IMR-90 (cell line): ENCODE results near the gene HS6ST3. TPM values are rescaled to one million over a fixed set of nuclear protein-coding genes. Genes with fewer than 3 reads are reported as not detected.

Source experiments
- ATAC-seq: fragments of 200-7000 bp; cut with Tn5 transposase; 2 replicates; pipeline ENCODE4 v1.9.1; 2020; ENCODE audit warnings: low read depth, mild to moderate bottlenecking, moderate library complexity
- BruUV-seq: library from RNA; stranded (reverse); fragments of 400-500 nt; replicated peaks from 2 replicates; lab custom pipeline; 2021; lab: Mats Ljungman, UMichigan
- CTCF ChIA-PET: fragments of 300-600 bp; formaldehyde crosslinking; extraction: SDS; loops from one replicate; lab custom pipeline; 2021; ENCODE audit warnings: antibody characterized with exemption; lab: Yijun Ruan, JAX
- POLR2A ChIA-PET: fragments of 300-600 bp; sonication (Branson Sonifier 250); formaldehyde crosslinking; loops from one replicate; lab custom pipeline; 2022; ENCODE audit warnings: antibody characterized with exemption; ENCODE audit not compliant: unreplicated experiment; lab: Charles Lee
- DNase-seq: peaks from one replicate; pipeline ENCODE4 v3.0.0; 2013
- H2AFZ ChIP-seq: replicated peaks from 2 replicates; pipeline ENCODE3; 2013; ENCODE audit warnings: low read length, mild to moderate bottlenecking; ENCODE audit not compliant: poor library complexity
- H2AK5ac ChIP-seq: 2 replicates; pipeline ENCODE4 v1.6.1; 2013; ENCODE audit warnings: low read depth, low read length, inconsistent platforms
- H2AK9ac ChIP-seq: replicated peaks from 2 replicates; pipeline ENCODE3; 2013; ENCODE audit warnings: mild to moderate bottlenecking, low read depth, low read length, moderate library complexity; ENCODE audit not compliant: poor library complexity
- H2BK120ac ChIP-seq: 2 replicates; pipeline ENCODE4 v1.6.1; 2013; ENCODE audit warnings: low read depth, low read length, inconsistent platforms
- H2BK15ac ChIP-seq: 3 replicates; pipeline ENCODE4 v1.6.1; 2013; ENCODE audit warnings: low read depth, low read length, inconsistent platforms
- H2BK20ac ChIP-seq: 2 replicates; pipeline ENCODE4 v1.6.1; 2013; ENCODE audit warnings: low read depth, mild to moderate bottlenecking, inconsistent platforms, low read length, moderate library complexity
- H2BK5ac ChIP-seq: 2 replicates; pipeline ENCODE4 v1.6.1; 2013; ENCODE audit warnings: mild to moderate bottlenecking, low read depth, low read length, inconsistent platforms; ENCODE audit not compliant: poor library complexity, severe bottlenecking
- H3K14ac ChIP-seq: replicated peaks from 2 replicates; pipeline ENCODE4 v1.6.1; 2013; ENCODE audit warnings: low read depth, low read length, inconsistent platforms
- H3K18ac ChIP-seq: 2 replicates; pipeline ENCODE4 v1.6.1; 2013; ENCODE audit warnings: low read depth, low read length, control low read depth
- H3K23ac ChIP-seq: 2 replicates; pipeline ENCODE4 v1.6.1; 2013; ENCODE audit warnings: low read depth, low read length, inconsistent platforms
- H3K27ac ChIP-seq: 2 replicates; pipeline ENCODE4 v1.5.1; 2013; ENCODE audit warnings: mild to moderate bottlenecking, control low read depth, low read length; ENCODE audit not compliant: insufficient read depth
- H3K27me3 ChIP-seq: 2 replicates; pipeline ENCODE4 v1.6.1; 2013; ENCODE audit warnings: low read length; ENCODE audit not compliant: control insufficient read depth, insufficient read depth
- H3K36me3 ChIP-seq: 2 replicates; pipeline ENCODE4 v1.6.1; 2013; ENCODE audit warnings: low read length, mixed read lengths; ENCODE audit not compliant: control insufficient read depth, insufficient read depth
- H3K4ac ChIP-seq: 2 replicates; pipeline ENCODE4 v1.6.1; 2013; ENCODE audit warnings: low read depth, low read length, inconsistent platforms
- H3K4me1 ChIP-seq: 2 replicates; pipeline ENCODE4 v1.6.1; 2013; ENCODE audit warnings: low read length, mixed read lengths; ENCODE audit not compliant: control insufficient read depth, insufficient read depth
- H3K4me2 ChIP-seq: 2 replicates; pipeline ENCODE4 v1.6.1; 2013; ENCODE audit warnings: low read depth, mild to moderate bottlenecking, control low read depth, low read length, moderate library complexity
- H3K4me3 ChIP-seq: 2 replicates; pipeline ENCODE4 v1.5.1; 2013; ENCODE audit warnings: low read depth, mild to moderate bottlenecking, control low read depth, low read length, moderate library complexity; ENCODE audit not compliant: insufficient read depth
- H3K56ac ChIP-seq: 2 replicates; pipeline ENCODE4 v1.6.1; 2013; ENCODE audit warnings: low read length, inconsistent platforms; ENCODE audit not compliant: insufficient read depth; ENCODE audit errors: extremely low read depth
- H3K79me1 ChIP-seq, 2 experiments: 2 replicates each; pipeline ENCODE4 v1.6.1; 2013; ENCODE audit warnings: low read length in 2 of 2, inconsistent platforms in 1 of 2, low read depth in 1 of 2
- H3K9ac ChIP-seq: 2 replicates; pipeline ENCODE4 v1.6.1; 2013; ENCODE audit warnings: low read depth, low read length, control low read depth
- H3K9me1 ChIP-seq: 2 replicates; pipeline ENCODE4 v1.6.1; 2013; ENCODE audit warnings: low read length, inconsistent platforms; ENCODE audit not compliant: insufficient read depth
- H3K9me3 ChIP-seq: 2 replicates; pipeline ENCODE4 v1.6.1; 2013; ENCODE audit warnings: low read length; ENCODE audit not compliant: control insufficient read depth, insufficient read depth
- H4K20me1 ChIP-seq: 2 replicates; pipeline ENCODE4 v1.6.1; 2013; ENCODE audit warnings: low read length, inconsistent platforms; ENCODE audit not compliant: insufficient read depth
- H4K5ac ChIP-seq: 2 replicates; pipeline ENCODE4 v1.6.1; 2013; ENCODE audit warnings: mild to moderate bottlenecking, low read depth, low read length, control low read depth
- H4K8ac ChIP-seq, 2 experiments: 2 replicates each; pipeline ENCODE4 v1.6.1; 2013; ENCODE audit warnings: low read depth in 2 of 2, low read length in 2 of 2, control low read depth in 1 of 2, inconsistent platforms in 1 of 2
- H4K91ac ChIP-seq: 2 replicates; pipeline ENCODE4 v1.6.1; 2013; ENCODE audit warnings: low read depth, low read length, inconsistent platforms; ENCODE audit not compliant: insufficient read depth
- BHLHE40 ChIP-seq: fragments of 150-350 bp; IDR thresholded peaks from 2 replicates; pipeline ENCODE4 v1.6.1; 2016; ENCODE audit warnings: mild to moderate bottlenecking, low read depth, low read length
- CEBPB ChIP-seq: IDR thresholded peaks from 2 replicates; pipeline ENCODE4 v1.6.1; 2012; ENCODE audit warnings: low read depth, low read length, improper control_type of control experiment
- CTCF ChIP-seq: conservative IDR thresholded peaks from 2 replicates; pipeline ENCODE4 v1.5.1; 2012; ENCODE audit warnings: mild to moderate bottlenecking, low read depth, low read length, improper control_type of control experiment
- FOS ChIP-seq: fragments of 150-350 bp; IDR thresholded peaks from 2 replicates; pipeline ENCODE4 v1.6.1; 2016; ENCODE audit warnings: low read depth, low read length
- MAFK ChIP-seq: IDR thresholded peaks from 2 replicates; pipeline ENCODE4 v1.6.1; 2012; ENCODE audit warnings: low read depth, low read length, improper control_type of control experiment
- MAZ ChIP-seq: IDR thresholded peaks from 2 replicates; pipeline ENCODE4 v1.6.1; 2012; ENCODE audit warnings: low read depth, mild to moderate bottlenecking, low read length, improper control_type of control experiment, moderate library complexity, borderline replicate concordance
- MXI1 ChIP-seq: IDR thresholded peaks from 2 replicates; pipeline ENCODE4 v1.6.1; 2012; ENCODE audit warnings: low read depth, mild to moderate bottlenecking, low read length, moderate library complexity, borderline replicate concordance
- POLR2A ChIP-seq: IDR thresholded peaks from 2 replicates; pipeline ENCODE4 v1.6.1; 2012; ENCODE audit warnings: mild to moderate bottlenecking, low read depth, low read length
- RAD21 ChIP-seq: IDR thresholded peaks from 2 replicates; pipeline ENCODE4 v1.6.1; 2012; ENCODE audit warnings: low read length, improper control_type of control experiment
- RFX5 ChIP-seq: IDR thresholded peaks from 2 replicates; pipeline ENCODE4 v1.8.0; 2012; ENCODE audit warnings: low read depth, mild to moderate bottlenecking, low read length, moderate library complexity
- USF2 ChIP-seq: fragments of 150-350 bp; IDR thresholded peaks from 2 replicates; pipeline ENCODE4 v1.6.1; 2017; ENCODE audit warnings: mild to moderate bottlenecking, antibody characterized with exemption, low read length, low read depth
- WGBS, 2 experiments: methylation state at CpG; one replicate each; pipeline versions ENCODE4 v1.1.5 to v1.1.7; 2013; ENCODE audit warnings: missing lambda C conversion rate in 2 of 2; ENCODE audit not compliant: insufficient read length in 1 of 2; ENCODE audit errors: extremely low coverage in 2 of 2; 5-methylcytosine and 5-hydroxymethylcytosine counted together
- dilution Hi-C: fragments of 300-500 bp; cut with HindIII; formaldehyde crosslinking; loops from one replicate; pipeline ENCODE4 v1.14.3; 2018; ENCODE audit warnings: low sequenced_read_pairs; ENCODE audit not compliant: unreplicated experiment
- in situ Hi-C: fragments of 300-500 bp; cut with MboI; formaldehyde crosslinking; loops from 3 replicates; pipeline ENCODE4 v1.14.3; 2019; ENCODE audit warnings: low sequenced_read_pairs, inconsistent platforms, mixed read lengths
- intact Hi-C: fragments of 100-400 bp; cut with micrococcal nuclease; formaldehyde crosslinking; loops from 2 replicates; pipeline ENCODE4 v1.10.0; 2022
- polyA plus RNA-seq, 3 experiments: library from polyadenylated mRNA; depleted of rRNA; stranded (reverse); fragments of >200 nt; gene quantifications; 2 replicates each; pipeline ENCODE4 v1.2.3, GENCODE V29; 2012; ENCODE audit warnings: low replicate concordance in 1 of 3
- total RNA-seq: library from RNA; depleted of rRNA; stranded (reverse); fragments of >200 nt; gene quantifications from 2 replicates; pipeline ENCODE4 v1.2.3, GENCODE V29; 2012

HS6ST3 gene
- total and polyA plus RNA-seq, 2 of the 4 experiments (the other 2 are of a cell fraction) = not detected

- H3K9me3 ChIP-seq = peaks cover 20% of the 10 kb centered on the region
- H3K23ac ChIP-seq = no peak overlapping the region
- no peak overlapping the region for H3K4ac ChIP-seq
- no peak overlapping the region for H2BK15ac ChIP-seq
- no peaks in the 10 kb centered on the region for H3K27me3 ChIP-seq
- H2AK5ac ChIP-seq = no peak overlapping the region
- ChIA-PET CTCF (no interaction called here), POLR2A (no interaction called here)
- H4K91ac ChIP-seq = no peak overlapping the region
- no peaks in the 10 kb centered on the region for H4K20me1 ChIP-seq
- H3K56ac ChIP-seq = no peak overlapping the region
- no peaks in the 10 kb centered on the region for H3K79me1 ChIP-seq
- in situ Hi-C loops = no loop called here
- no peak overlapping the region for H3K14ac ChIP-seq
- no TSS peak for BruUV-seq
- H4K5ac ChIP-seq = no peak overlapping the region
- intact Hi-C loops = no loop called here
- DNase-seq = no peak
- H3K4me3 ChIP-seq = no peak overlapping the region
- ATAC-seq = no peak
- TF ChIP-seq USF2 (no peak), POLR2A (no peak), MXI1 (no peak), MAZ (no peak), BHLHE40 (no peak), CTCF (no peak), MAFK (no peak), RAD21 (no peak), CEBPB (no peak), FOS (no peak), RFX5 (no peak)
- dilution Hi-C loops = no loop called here
- no peak overlapping the region for H2BK20ac ChIP-seq
- no peak overlapping the region for H2AK9ac ChIP-seq
- no peaks in the 10 kb centered on the region for H3K36me3 ChIP-seq
- H3K4me1 ChIP-seq = no peaks in the 10 kb centered on the region
- no peak overlapping the region for H4K8ac ChIP-seq
- H2AFZ ChIP-seq = no peak overlapping the region
- no peak overlapping the region for H2BK5ac ChIP-seq
- 27% methylated on average over 4 of the region's 14 CpGs; no CpG with 5 or more reads in 1 of the 2 experiments for WGBS, 2 experiments
- no peaks in the 10 kb centered on the region for H3K9me1 ChIP-seq
- H3K4me2 ChIP-seq = no peak overlapping the region
- H3K27ac ChIP-seq = no peak overlapping the region
- H3K9ac ChIP-seq = no peak overlapping the region
- H3K18ac ChIP-seq = no peak overlapping the region
- no peak overlapping the region for H2BK120ac ChIP-seq
These were observed 485.8 kb downstream of the HS6ST3 start for GRCh38 chr13:96575423-96576320.
